Astrocyte of the cerebellum (primary cell): ENCODE measurements around the gene CNGA1.
A peak's percentile ranks its signal among the peaks of the same experiment; 100 is the strongest.

Source experiments
- DNase-seq: peaks from one replicate; pipeline ENCODE4 v3.0.0-alpha.2; 2011; ENCODE audit warnings: low read depth
- H3K4me3 ChIP-seq: 2 replicates; pipeline ENCODE4 v1.5.1; 2011; ENCODE audit warnings: mild to moderate bottlenecking, low read depth, low read length, moderate library complexity
- in situ Hi-C: cut with HindIII; loops from 2 replicates; pipeline ENCODE4 v1.10.0; 2017; ENCODE audit warnings: low sequenced_read_pairs
- TF ChIP-seq, protein P1 (sequence below): IDR thresholded peaks from 2 replicates; pipeline ENCODE4 v1.5.1; 2012; ENCODE audit warnings: low read length, low read depth, moderate library complexity, mild to moderate bottlenecking; ENCODE audit errors: missing control alignments

The CNGA1 gene

DNA sequence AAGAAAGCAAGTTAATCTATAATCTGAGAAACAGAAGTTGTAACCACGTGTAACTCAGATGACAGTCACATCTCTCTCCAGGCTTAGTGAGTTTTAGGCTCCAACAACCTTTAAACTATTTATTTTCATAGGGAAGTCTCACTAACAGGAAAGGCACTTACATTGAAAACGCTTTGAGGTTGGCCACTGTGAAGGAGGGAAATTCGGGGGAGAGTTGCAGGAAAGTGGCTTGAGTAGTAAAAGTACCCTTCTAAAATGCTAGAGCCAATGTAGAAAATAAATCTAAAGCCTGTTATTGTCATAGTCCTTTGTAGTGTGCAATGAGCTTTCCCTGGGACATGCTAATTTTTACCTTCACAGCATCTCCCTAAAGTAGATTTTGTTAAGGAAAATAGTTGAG lies 101.1 kb downstream of the CNGA1 start:
- TF ChIP-seq, protein P1, sequence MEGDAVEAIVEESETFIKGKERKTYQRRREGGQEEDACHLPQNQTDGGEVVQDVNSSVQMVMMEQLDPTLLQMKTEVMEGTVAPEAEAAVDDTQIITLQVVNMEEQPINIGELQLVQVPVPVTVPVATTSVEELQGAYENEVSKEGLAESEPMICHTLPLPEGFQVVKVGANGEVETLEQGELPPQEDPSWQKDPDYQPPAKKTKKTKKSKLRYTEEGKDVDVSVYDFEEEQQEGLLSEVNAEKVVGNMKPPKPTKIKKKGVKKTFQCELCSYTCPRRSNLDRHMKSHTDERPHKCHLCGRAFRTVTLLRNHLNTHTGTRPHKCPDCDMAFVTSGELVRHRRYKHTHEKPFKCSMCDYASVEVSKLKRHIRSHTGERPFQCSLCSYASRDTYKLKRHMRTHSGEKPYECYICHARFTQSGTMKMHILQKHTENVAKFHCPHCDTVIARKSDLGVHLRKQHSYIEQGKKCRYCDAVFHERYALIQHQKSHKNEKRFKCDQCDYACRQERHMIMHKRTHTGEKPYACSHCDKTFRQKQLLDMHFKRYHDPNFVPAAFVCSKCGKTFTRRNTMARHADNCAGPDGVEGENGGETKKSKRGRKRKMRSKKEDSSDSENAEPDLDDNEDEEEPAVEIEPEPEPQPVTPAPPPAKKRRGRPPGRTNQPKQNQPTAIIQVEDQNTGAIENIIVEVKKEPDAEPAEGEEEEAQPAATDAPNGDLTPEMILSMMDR, result no peak
- in situ Hi-C loops, result no loop called here
- no peak overlapping the region for H3K4me3 ChIP-seq
- DNase-seq, result no peak

DNA sequence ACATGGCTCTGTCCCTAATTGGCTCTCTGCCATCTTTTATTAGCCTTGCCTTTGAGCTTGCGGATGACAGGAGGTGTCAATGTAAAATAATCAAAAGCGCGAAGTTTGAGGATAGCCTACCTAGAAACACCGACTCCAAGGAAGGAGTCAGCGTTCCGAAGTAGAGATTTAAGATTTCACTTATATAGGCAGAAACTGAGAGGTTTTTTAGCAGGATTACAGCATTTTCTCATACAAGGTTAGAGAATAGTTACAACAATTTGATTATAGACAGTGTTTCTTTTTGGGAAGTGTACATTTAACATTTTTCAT lies 101.6 kb downstream of the CNGA1 start:
- TF ChIP-seq, protein P1, result no peak
- DNase-seq, result no peak
- peak overlapping the region; percentile 94 for H3K4me3 ChIP-seq
- in situ Hi-C loops, result no loop called here

- DNase-seq, result peak; percentile 91
- TF ChIP-seq, protein P1, result no peak
- H3K4me3 ChIP-seq, result peak within 1 kb of the TSS; percentile 94
- in situ Hi-C loops, result no loop called here
These were observed 102.1 kb downstream of the CNGA1 start, which contains the start of gene NFXL1 for GRCh38 chr4:47914220-47914925. Gene NFXL1, minus strand, starts transcription at chr4:47914583. Its CDS starts 380 bp downstream, at chr4:47914203.

- TF ChIP-seq, protein P1, result no peak
- in situ Hi-C loops, result no loop called here
- peak overlapping the region; percentile 94 for H3K4me3 ChIP-seq
- DNase-seq, result no peak
These were observed 102.6 kb downstream of the CNGA1 start for GRCh38 chr4:47913861-47914219.

DNA sequence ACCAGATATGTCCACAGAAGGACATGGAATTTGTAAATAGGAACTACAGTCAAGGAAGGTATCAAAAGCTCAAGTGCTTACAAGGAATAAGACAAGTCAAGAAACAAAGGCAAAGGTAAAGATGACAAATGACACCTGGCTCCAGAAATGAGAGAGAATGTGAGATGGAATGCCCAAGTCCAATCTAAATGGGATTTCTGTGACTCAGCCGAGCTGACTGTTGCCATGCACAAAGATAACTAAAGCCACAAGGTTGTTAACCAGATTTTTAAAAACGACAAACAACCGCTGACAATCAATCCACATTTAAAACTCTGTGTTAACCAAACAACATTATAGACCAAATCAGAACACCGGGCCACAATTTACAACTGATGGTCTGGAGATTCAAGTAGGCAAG lies 103.2 kb downstream of the CNGA1 start:
- DNase-seq, result no peak
- TF ChIP-seq, protein P1, result no peak
- H3K4me3 ChIP-seq, result peak overlapping the region; percentile 94
- in situ Hi-C loops, result no loop called here

- no peak for DNase-seq
- in situ Hi-C loops, result no loop called here
- TF ChIP-seq, protein P1, result no peak
- no peak overlapping the region for H3K4me3 ChIP-seq
These were observed 109.3 kb downstream of the CNGA1 start for GRCh38 chr4:47907089-47907646.
